Hepatocyte (in vitro differentiated cells): ENCODE results near the gene DBP.
"Not testable (repeated sequence)": the region's sequence is repeated elsewhere in the genome, so short reads cannot be mapped to it uniquely, and the experiment has no call there.

Experiments
- CTCF ChIP-seq: fragments of 200-600 bp; sonication (generic); IDR thresholded peaks from 2 replicates; pipeline ENCODE4 v1.5.1; 2016; ENCODE audit warnings: antibody characterized with exemption, mild to moderate bottlenecking; ENCODE audit not compliant: poor library complexity
- EZH2 ChIP-seq: fragments of 200-600 bp; sonication (generic); IDR thresholded peaks from 2 replicates; pipeline ENCODE4 v1.6.1; 2016; ENCODE audit warnings: antibody characterized with exemption, mild to moderate bottlenecking, borderline replicate concordance
- EZH2phosphoT487 ChIP-seq: fragments of 200-600 bp; sonication (generic); IDR thresholded peaks from one replicate; pipeline ENCODE4 v1.6.1; 2018; ENCODE audit warnings: antibody characterized with exemption, mild to moderate bottlenecking, low read depth, moderate library complexity; ENCODE audit not compliant: unreplicated experiment, severe bottlenecking

- not testable (repeated sequence) for TF ChIP-seq EZH2phosphoT487, CTCF, EZH2
Observed at GRCh38 chr19:48632286-48632685, 4.9 kb downstream of the DBP start.
